NOMO-1 treated with DMSO at 0.1 percent for 48 hours (cell line): ENCODE measurements around the gene GNAZ.
"Not testable (repeated sequence)": the region's sequence is repeated elsewhere in the genome, so short reads cannot be mapped to it uniquely, and the experiment has no call there.

Experiments
- DNase-seq: peaks from one replicate; lab custom pipeline; 2025; ENCODE audit not compliant: unreplicated experiment; lab: John Stamatoyannopoulos, UW

Gene GNAZ

GRCh38 chr22:23129149-23129548 is 58.8 kb downstream of the GNAZ start:
- DNase-seq: no peak

- no peak for DNase-seq
Measured at GRCh38 chr22:23130697-23131096, 60.4 kb downstream of the GNAZ start.

GRCh38 chr22:23131931-23132330 is 61.6 kb downstream of the GNAZ start:
- DNase-seq: no peak

GRCh38 chr22:23132376-23133091 is 62.2 kb downstream of the GNAZ start:
- DNase-seq: no peak

- no peak for DNase-seq
Measured at GRCh38 chr22:23133922-23134321, 63.6 kb downstream of the GNAZ start.

- DNase-seq: not testable (repeated sequence)
Measured at GRCh38 chr22:23136991-23137390, 66.7 kb downstream of the GNAZ start.

GRCh38 chr22:23137468-23137867 is 67.1 kb downstream of the GNAZ start:
- DNase-seq: no peak

GRCh38 chr22:23137905-23138561 is 67.7 kb downstream of the GNAZ start:
- DNase-seq: peak; percentile 80

GRCh38 chr22:23138584-23139435 is 68.5 kb downstream of the GNAZ start:
- DNase-seq: no peak

- DNase-seq: no peak
Measured at GRCh38 chr22:23140385-23140784, 70.1 kb downstream of the GNAZ start.

- no peak for DNase-seq
Measured at GRCh38 chr22:23142546-23143105, 72.3 kb downstream of the GNAZ start.

GRCh38 chr22:23143119-23143518 is 72.8 kb downstream of the GNAZ start:
- no peak for DNase-seq

- DNase-seq: no peak
Measured at GRCh38 chr22:23144432-23144831, 74.1 kb downstream of the GNAZ start.

GRCh38 chr22:23144932-23145877 is 74.9 kb downstream of the GNAZ start, which contains the start of gene RAB36:
TSS of gene RAB36 (plus strand) at chr22:23145477. CDS start at chr22:23146617, 1,140 bp downstream.
- DNase-seq: peak; percentile 75

- no peak for DNase-seq
Measured at GRCh38 chr22:23145878-23146470, 75.7 kb downstream of the GNAZ start.

GRCh38 chr22:23146478-23147205 is 76.3 kb downstream of the GNAZ start:
- DNase-seq: no peak

GRCh38 chr22:23147617-23148387 is 77.5 kb downstream of the GNAZ start:
- DNase-seq: no peak

- no peak for DNase-seq
Measured at GRCh38 chr22:23149743-23150238, 79.5 kb downstream of the GNAZ start.
